ENCODE measurements around the gene HNRNPAB.
A peak's percentile ranks its signal among the peaks of the same experiment; 100 is the strongest.
"Not testable (repeated sequence)": the region's sequence is repeated elsewhere in the genome, so short reads cannot be mapped to it uniquely, and the experiment has no call there.

HNRNPAB gene

DNA sequence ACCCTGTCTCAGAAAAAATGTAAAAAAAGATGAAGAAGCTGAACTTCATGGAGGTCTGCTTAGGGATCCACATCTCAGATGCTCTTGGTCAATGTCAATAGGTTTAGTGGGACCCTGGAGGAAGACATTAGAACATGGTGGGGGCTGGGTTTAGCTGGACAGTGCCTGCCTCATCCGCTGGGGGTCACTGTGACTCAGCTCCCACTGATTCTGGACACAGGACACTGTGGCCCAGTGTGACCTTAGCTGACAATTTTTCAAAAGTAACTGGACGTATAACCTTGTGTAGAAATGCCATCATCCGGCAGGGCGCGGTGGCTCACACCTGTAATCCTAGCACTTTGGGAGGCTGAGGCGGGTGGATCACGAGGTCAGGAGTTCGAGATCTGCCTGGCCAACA lies 7.3 kb upstream of the HNRNPAB start:
- no peak for DNase-seq (ENCODE audit: low spot score)

DNA sequence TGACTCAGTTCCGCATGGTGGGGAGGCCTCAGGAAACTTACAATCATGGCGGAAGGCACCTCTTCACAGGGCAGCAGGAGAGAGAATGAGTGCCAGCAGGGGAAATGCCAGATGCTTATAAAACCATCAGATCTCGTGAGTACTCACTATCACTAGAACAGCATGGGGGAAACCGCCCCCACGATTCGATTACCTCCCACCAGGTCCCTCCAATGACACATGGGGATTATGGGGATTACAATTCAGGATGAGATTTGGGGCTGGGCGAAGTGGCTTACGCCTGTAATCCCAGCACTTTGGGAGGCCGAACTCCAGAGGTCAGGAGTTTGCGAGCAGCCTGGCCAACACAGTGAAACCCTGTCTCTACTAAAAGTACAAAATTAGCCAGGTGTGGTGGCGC lies 6.2 kb upstream of the HNRNPAB start:
- not testable (repeated sequence) for DNase-seq (ENCODE audit: low spot score)

DNA sequence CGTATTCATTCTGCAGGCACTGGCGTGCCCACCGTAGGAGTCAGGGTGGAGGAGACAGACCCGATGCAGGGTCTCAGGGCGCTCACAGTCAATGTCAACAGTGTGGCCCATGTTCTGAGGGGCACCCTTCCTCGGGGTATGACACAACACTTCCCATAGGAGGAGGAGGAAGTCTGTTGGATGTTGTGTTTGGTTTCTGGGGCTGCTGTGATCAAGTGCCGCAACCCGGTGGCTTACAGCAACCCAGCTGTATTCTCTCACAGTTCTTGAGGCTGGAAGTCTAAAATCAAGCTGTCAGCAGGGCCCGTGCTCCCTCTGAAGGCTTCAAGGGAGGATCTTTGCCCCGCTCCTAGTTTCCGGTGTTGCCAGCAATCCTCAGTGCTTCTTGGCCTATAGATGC lies 5.6 kb upstream of the HNRNPAB start:
- no peak for DNase-seq (ENCODE audit: low spot score)

DNA sequence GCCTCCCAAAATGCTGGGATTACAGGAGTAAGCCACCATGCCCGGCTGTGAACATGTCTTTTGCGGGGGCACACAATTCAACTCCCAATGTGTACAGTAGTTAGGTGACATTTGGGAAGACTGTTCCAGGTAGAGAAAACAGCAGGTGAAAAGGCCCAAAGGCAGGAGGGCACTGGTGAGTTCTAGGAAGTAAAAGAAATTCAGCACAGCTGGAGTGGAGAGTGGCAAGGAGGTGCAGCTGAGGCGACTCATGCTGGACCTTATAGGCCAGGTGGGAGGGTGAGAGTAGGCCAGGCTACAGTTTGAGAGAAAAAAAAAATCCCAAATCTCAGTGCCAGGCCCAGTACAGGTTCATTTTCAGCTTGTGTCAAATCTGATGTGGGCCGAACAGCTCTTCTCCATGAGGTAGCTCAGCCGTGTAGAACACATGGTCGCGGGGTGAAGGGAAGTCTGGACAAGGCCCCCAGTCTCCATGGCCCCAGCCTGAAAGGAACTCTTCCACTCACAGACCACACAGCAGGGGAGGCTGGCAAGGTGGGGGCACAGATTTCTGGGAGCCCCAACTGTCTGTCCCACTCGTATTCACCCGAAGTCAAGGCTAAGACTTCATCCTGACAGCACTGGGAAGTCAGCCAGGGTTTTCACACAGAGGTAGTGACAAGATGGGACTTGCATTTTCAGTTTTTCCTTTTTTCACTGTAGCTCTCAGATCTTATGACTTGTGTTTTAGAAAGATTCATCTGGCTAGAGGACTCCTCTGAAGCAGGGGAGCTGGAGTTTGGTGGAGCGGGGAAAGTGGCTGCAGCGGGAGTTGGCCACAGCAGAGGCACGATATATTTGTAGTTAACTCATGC lies 4.5 kb upstream of the HNRNPAB start:
- no peak for DNase-seq (ENCODE audit: low spot score)

DNA sequence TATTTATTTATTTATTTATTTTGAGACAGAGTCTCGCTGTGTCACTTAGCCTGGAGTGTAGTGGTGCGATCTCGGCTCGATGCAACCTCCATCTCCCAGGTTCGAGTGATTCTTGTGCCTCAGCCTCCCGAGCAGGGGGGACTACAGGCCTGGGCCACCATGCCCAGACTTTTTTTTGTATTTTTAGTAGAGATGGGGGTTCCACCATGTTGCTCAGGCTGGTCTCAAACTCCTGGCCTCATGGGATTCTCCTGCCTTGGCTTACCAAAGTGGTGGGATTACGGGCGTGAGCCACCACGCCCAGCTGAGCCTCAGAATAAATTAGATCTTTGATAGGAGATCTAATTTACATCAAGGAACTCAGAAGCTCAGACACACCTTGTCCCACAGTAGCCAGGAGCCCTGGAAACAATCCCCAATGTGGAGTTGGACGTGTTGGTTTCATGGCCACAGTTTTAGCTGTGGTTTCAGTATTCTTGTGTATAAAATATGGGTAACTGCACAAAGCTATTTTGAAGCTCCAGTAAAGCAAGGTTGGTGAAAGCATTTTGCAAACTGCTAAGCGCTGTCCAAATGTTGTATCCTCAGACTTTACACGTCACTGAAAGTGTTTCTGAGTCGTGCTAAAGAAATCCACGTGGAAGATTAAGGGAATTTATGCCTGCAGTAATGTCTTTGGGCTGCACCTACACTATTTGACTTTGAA lies 3.0 kb upstream of the HNRNPAB start:
- no peak for DNase-seq (ENCODE audit: low spot score)

DNA sequence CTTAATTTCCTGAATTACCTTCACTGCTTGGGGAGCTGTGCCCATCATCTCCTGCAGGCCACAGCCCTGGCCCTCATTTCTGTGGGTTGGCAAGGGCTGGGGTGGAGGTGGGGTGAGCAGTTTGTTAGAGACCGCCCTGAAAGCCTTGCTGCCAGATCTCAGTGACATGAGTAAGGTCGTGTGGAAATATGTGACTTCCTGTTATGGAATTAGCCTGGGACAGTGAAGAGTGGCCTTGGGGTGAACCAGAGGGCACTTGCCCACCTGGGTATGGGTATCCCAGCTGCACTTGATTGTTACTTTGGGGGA lies 2.5 kb upstream of the HNRNPAB start:
- DNase-seq (ENCODE audit: low spot score), result no peak

DNA sequence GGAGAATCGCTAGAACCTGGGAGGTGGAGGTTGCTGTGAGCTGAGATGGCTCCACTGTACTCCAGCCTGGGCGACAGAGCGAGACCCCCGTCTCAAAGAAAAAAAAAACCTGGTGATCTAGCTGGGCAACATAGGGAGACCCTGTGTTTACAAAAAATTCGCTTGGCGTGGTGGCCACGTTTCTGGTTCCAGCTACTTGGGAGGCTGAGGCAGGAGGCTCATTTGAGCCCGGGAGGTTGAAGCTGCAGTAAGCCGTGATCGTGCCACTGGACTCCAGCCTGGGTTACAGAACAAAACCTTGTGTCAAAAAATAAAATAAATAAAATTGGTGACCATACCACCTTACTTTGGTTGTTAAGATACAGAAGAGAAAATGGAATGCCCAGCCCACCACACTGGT lies 1.8 kb upstream of the HNRNPAB start:
- no peak for DNase-seq (ENCODE audit: low spot score)

DNA sequence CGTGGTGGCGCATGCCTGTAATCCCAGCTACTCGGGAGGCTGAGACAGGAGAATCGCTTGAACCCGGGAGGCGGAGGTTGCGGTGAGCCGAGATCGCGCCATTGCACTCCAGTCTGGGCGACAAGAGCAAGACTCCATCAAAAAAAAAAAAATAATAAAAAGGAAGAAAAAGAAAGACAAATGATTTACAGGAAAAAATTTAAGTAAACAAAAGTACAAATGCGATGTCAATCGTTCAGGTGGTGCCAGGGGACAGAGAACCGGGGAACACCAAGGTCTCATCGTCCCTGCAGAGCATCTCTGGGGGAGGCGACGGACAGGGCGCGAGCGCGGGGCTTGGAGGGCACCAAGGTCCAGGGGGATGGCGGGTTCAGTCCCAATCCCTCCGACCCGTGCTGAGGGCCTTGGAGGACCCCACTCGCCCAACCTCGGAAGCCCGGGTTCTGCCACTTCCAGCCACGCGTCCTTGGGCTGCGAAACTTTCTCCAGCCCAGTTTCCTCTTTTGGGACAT lies 607 bp upstream of the HNRNPAB start:
- DNase-seq (ENCODE audit: low spot score), result no peak

DNA sequence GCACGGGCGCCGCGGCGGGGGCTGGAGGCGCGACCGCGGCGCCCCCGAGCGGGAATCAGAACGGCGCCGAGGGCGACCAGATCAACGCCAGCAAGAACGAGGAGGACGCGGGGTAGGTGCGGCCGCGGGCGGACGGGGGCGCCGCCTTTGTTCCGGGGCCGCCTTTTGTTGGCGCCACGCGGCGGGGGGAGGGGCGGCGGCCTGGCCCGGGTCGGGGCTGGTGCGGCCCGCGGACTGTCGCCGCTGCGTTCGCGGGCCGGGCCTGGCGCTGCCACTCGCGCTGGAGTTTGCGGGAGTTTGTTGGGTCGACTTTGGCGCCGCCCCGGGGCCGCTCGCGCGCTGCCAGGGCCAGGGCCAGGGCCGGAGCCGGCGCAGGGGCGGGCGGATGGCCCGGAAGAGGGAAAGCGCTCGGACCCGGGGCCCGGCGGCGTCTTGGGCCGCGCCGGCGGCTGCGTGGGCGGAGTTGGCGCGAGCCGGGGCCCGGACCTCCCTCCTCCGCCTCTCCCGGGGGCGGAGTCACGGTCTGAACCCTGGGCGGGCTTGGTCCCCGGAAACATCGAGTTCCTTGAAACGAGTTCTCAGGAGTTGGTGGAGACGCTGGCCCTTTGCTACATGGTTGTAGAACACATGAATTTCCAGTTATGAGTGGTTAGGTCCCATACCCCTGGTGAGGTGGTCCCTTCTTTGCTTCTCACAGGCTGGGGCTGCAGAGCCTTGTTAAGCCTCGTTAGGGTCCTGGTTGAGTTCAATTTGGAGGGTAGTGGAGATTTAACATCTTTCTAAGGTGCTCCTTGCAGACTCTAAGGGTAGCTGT lies 809 bp downstream of the HNRNPAB start:
- peak; percentile 95 for DNase-seq (ENCODE audit: low spot score)

DNA sequence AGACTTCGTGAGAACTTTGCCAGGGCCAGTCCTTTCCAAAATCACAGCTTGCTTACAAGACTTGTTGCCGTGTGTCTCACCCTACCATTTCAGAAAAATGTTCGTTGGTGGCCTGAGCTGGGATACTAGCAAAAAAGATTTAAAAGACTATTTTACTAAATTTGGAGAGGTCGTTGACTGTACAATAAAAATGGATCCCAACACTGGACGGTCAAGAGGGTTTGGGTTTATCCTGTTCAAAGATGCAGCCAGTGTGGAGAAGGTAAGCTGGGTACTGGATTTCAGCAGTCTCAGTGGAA lies 1.4 kb downstream of the HNRNPAB start:
- no peak for DNase-seq (ENCODE audit: low spot score)

DNA sequence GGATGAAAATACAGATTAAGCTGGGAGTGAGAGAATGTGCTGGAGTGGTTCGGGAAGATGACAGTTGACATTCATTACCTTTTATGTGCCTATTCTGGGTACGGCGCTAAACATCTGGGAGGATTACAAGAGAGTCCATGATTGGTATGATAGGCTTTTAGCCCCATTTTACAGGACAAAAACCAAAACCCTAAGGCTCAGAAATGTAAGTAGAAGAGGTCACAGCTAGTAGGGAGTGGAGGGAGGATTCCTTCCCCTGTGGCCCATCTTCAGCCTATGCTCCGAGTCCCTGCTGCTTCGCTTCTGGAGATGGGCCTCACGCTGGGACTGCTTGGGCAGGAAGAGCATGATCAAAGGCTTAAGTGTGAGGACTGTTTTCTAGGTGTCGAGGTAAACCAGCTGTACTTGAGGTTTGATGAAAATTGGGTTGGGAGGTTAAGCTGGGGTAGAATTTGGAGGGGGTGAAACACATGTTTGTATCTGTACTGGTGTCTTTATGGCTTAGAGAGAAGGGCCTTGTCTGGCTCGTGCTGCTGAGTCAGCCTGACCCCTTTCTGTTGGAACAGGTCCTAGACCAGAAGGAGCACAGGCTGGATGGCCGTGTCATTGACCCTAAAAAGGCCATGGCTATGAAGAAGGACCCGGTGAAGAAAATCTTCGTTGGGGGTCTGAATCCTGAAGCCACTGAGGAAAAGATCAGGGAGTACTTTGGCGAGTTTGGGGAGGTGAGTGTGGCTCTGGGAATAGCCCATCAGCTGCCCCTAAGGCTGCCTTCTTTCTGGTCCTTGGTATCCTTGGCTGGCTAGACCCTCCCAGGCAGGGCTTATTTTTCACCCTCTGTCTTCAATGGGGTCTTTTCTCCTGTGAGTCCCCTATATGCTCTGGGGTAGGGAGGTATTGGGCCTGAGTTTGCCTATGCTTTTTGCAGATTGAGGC lies 2.1 kb downstream of the HNRNPAB start:
- DNase-seq (ENCODE audit: low spot score), result no peak

DNA sequence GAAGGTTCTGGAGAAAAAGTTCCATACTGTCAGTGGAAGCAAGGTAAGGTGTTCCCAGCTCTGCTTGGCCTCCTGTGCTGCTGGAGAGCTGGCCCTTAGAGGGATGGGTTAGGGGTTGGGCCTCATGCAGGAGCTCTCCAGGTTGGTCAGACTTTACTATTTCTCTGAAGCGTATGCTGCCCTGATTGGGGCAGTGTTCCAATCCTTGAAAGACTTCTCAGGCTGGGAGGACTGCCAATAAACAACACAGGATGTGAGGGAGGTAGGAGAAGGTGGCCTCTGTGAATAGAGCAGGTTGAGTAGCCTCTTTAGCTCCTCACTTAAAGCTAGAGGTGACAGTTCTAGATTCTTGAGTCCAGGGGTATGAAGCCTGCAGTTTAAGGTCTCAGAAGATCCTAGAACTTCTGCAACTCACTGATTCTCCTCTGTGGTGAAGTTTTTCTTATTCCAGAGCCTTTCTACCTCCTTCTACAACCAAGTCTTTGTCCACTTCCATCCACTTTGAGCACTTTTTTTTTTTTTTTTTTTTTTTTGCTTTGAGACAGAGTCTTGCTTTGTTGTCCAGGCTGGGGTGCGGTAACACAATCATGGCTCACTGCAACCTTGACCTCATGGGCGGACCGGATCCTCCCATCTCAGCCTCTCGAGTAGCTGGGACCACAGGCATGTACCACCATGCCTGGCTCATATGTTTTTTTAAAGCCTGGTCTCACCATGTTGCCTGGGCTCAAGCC lies 3.0 kb downstream of the HNRNPAB start:
- DNase-seq (ENCODE audit: low spot score), result no peak

DNA sequence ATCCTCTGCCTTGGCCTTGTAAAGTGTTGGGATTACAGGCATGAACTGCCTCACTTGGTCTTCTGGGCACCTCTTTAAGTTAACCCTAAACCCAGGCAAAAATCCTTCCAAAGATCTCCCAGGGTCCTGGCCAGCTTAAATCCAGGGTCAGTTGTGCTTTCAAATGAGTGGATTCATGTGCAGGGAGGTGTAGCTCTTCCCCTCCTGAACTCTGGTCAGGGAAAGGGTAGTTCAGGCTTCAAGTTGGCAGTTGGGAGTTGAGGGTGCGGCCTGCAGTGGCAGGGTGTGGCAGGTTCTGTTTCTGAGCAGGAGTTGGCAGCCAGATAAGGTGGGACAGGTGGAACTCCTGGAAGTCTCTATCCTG lies 3.6 kb downstream of the HNRNPAB start:
- no peak for DNase-seq (ENCODE audit: low spot score)

DNA sequence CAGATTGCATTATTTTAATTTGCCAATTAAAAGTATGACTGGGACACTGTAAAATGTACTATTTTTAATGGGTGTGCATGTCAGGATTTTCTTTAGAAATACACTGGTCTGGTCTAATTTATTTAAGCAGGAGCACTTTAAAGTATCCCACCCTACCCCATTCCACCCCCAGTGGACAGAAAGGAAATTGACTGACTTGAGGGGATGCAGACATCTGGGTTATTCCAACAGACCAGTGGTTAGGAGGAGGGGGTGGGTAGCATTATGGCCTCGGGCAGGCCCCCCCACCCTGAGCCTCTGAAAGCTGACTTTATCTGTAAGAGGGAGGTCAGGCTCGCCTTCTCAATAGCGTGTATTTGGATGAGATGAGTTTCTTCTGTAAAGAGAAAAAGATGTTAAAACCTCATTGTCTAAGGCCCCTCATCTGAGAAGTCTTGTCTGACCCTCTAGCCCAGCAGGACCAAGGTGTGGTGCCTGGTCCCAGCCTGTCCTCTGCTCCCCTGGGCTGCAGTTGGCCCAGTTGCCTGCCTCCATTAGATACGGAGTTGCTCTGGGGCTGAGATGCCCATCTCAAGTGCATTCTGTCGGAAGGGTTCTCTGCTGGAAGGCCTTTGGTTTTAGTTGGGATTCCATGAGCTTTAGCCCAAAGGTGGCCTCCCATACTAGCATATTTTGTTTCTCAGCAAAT lies 4.4 kb downstream of the HNRNPAB start:
- DNase-seq (ENCODE audit: low spot score), result no peak

DNA sequence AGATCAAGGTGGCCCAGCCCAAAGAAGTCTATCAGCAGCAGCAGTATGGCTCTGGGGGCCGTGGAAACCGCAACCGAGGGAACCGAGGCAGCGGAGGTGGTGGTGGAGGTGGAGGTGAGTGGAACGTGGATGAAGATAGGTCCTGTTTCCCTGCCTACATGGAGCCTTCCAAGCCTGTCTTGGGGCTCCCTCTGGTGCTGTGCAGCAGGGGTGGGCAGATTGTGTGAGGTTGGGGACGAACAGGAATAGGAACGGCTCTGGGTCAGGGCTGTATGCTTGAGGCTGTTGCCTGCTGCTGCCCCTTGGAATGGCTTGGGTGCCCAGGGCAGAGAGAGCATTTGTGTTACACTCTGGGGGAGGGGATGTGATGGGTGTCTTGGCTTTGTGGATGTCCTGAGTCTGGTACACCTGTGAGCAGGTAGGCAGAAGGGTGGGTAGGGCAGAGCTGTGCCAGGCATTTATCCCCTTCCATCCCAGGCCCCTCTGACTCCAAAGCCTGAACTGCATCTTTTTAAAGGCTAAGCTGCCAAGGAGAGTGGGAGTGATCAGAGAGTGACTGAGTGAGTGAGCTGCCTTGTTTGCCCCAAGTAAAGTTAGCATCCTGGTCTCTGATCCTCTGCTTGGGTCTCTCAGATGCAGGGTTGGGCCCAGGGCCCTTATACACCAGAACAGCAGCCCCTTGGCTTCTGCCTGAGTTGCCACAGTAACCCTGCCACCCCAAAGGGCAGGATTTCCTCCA lies 5.2 kb downstream of the HNRNPAB start:
- DNase-seq (ENCODE audit: low spot score), result no peak

DNA sequence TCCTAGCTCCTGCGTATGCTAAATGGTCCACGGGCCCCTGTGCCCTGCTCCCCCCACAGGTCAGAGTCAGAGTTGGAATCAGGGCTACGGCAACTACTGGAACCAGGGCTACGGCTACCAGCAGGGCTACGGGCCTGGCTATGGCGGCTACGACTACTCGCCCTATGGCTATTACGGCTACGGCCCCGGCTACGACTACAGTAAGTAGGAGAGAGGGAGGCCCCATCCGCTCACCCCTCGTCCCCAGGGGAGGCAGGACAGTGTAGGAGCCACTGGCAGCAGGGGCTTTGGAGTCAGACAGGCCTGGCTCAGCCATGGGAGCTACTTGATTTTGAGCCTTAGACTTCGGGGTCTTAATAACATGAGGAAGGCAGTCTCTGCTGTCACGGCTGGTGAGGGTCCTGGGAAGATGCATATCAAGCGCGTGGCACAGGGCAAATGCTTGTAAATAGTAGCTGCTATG lies 5.8 kb downstream of the HNRNPAB start:
- DNase-seq (ENCODE audit: low spot score), result no peak

DNA sequence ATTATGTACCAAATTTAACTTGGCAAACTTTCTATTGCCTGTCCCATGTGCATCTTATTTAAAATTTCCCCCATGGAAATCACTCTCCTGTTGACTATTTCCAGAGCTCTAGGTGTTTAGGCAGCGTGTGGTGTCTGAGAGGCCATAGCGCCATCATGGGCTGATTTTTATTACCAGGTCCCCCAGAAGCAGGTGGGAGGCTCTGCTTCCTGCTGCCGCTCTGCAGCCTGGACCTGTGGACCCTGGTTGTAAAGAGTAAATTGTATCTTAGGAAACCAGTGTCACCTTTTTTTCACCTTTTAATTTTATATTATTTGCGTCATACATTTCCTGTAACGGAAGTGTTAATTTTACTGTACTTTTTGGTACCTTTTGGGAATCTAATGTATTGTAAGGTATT lies 6.4 kb downstream of the HNRNPAB start:
- no peak for DNase-seq (ENCODE audit: low spot score)

DNA sequence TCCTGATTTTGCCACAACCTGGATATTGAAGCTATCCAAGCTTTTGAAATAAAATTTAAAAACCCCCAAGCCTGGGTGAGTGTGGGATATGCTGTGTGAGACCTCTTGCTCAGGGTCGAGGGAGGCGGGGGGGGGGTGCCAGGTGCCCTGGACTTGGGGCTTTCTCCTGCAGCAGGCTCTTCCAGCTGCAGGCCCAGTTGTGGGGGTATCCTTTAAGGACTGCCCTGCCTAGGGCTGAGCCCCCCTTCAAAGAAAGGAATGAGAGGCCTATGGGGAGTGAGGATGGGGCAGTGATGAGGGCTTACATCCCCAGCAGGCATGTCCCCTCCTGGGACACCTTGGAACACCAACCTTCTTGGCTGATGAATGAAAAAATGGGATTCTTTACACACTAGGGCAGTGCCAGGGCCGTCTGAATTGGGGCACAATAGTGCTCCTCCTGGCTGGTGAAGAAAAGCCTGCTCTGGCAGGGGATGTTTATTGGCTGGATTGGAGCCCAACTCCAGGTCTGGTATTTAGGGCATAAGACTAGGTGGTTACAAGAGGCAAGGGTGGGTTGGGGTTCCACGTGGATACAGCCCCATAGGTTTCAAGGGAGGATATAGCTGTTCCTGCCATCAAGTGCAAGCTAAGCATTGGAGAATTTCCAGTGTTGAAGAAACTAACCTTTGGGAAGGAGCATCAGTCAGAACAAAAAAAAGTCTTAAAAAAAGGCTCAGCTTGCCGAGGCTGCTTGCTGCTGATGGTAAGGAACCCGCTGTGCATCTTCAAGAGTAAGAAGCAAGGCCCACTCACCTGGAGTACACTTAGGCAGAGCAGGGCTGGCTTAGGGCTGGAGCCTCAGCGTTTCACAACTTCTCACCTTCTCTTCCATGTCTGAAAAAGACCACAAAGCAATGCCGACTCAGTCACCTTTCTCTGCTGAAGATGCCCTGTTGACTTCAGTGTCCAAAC lies 7.0 kb downstream of the HNRNPAB start:
- no peak for DNase-seq (ENCODE audit: low spot score)
